BJ (cell line): ENCODE data around the gene CCDC50. TPM values are rescaled to one million over a fixed set of nuclear protein-coding genes. Genes with fewer than 3 reads are reported as not detected.

ENCODE experiments used
- CTCF ChIA-PET: fragments of 350-600 bp; formaldehyde crosslinking; extraction: SDS; loops from one replicate; lab custom pipeline; 2021; ENCODE audit warnings: antibody characterized with exemption, inconsistent platforms; lab: Yijun Ruan, JAX
- POLR2A ChIA-PET: fragments of 300-600 bp; sonication (Branson Sonifier 250); formaldehyde crosslinking; extraction: SDS; loops from one replicate; lab custom pipeline; 2021; ENCODE audit warnings: antibody characterized with exemption; lab: Charles Lee
- DNase-seq: peaks from one replicate; pipeline ENCODE4 v3.0.0-alpha.2; 2011; ENCODE audit warnings: low read depth
- H3K27me3 ChIP-seq: 2 replicates; pipeline ENCODE4 v1.6.0; 2011; ENCODE audit warnings: low read length; ENCODE audit not compliant: control insufficient read depth, insufficient read depth
- H3K36me3 ChIP-seq: 2 replicates; pipeline ENCODE4 v1.5.1; 2011; ENCODE audit warnings: low read length; ENCODE audit not compliant: control insufficient read depth, insufficient read depth
- H3K4me3 ChIP-seq: 2 replicates; pipeline ENCODE4 v1.5.1; 2011; ENCODE audit warnings: low read depth, mild to moderate bottlenecking, control low read depth, low read length
- CTCF ChIP-seq: IDR thresholded peaks from 2 replicates; pipeline ENCODE4 v1.5.1; 2011; ENCODE audit warnings: low read depth, mild to moderate bottlenecking, control low read depth, inconsistent platforms, low read length, moderate library complexity; ENCODE audit not compliant: insufficient read depth
- polyA plus RNA-seq: library from polyadenylated mRNA; depleted of rRNA; stranded (reverse); fragments of >200 nt; gene quantifications from 2 replicates; pipeline ENCODE4 v1.2.3, GENCODE V29; 2011

Gene CCDC50
- polyA plus RNA-seq, 1 experiment = 43.9 TPM

- no peak for DNase-seq
- H3K27me3 ChIP-seq = no peaks in the 10 kb centered on the region
- peaks cover 2% of the 10 kb centered on the region; the same call in 1 of the 2 replicates for H3K36me3 ChIP-seq
- ChIA-PET POLR2A (no interaction called here), CTCF (no interaction called here)
- no peak for TF ChIP-seq CTCF
- H3K4me3 ChIP-seq = no peak overlapping the region
These were observed 70.7 kb downstream of the CCDC50 start for GRCh38 chr3:191399918-191400317.

GRCh38 chr3:191401775-191402357 lies 72.7 kb downstream of the CCDC50 start:
- no peak for DNase-seq
- Histone ChIP-seq H3K4me3 (no peak overlapping the region), H3K36me3 (no peaks in the 10 kb centered on the region), H3K27me3 (no peaks in the 10 kb centered on the region)
- ChIA-PET CTCF (no interaction called here), POLR2A (no interaction called here)
- TF ChIP-seq CTCF = no peak

- no peak for DNase-seq
- ChIA-PET POLR2A (no interaction called here), CTCF (no interaction called here)
- no peak for TF ChIP-seq CTCF
- Histone ChIP-seq H3K36me3 (no peaks in the 10 kb centered on the region), H3K27me3 (no peaks in the 10 kb centered on the region), H3K4me3 (no peak overlapping the region)
These were observed 80.7 kb downstream of the CCDC50 start for GRCh38 chr3:191409791-191410359.

GRCh38 chr3:191412759-191413158 lies 83.6 kb downstream of the CCDC50 start:
- CTCF ChIA-PET = interaction anchor here (0.6 to 3.9 kb wide), 2 partner anchors 15 to 1032 kb away, joined by 4 to 27 read pairs; no protein-coding TSS in a partner anchor
- DNase-seq = peak; percentile 79
- no peaks in the 10 kb centered on the region for H3K27me3 ChIP-seq
- POLR2A ChIA-PET = no interaction called here
- TF ChIP-seq CTCF = no peak
- H3K36me3 ChIP-seq = no peaks in the 10 kb centered on the region
- H3K4me3 ChIP-seq = no peak overlapping the region

GRCh38 chr3:191414286-191414685 lies 85.1 kb downstream of the CCDC50 start:
- Histone ChIP-seq H3K27me3 (no peaks in the 10 kb centered on the region), H3K36me3 (no peaks in the 10 kb centered on the region), H3K4me3 (no peak overlapping the region)
- no peak for DNase-seq
- ChIA-PET POLR2A (no interaction called here), CTCF (interaction anchor here (1.1 to 3.9 kb wide), 4 partner anchors 19 to 1031 kb away, joined by 3 to 27 read pairs (median 4); no protein-coding TSS in a partner anchor)
- TF ChIP-seq CTCF = no peak
